BE2C (cell line): Measurements from ENCODE around the gene PPP3CA.

Source experiments
- DNase-seq: peaks from one replicate; pipeline ENCODE4 v3.0.0-alpha.2; 2020
- H3K27me3 ChIP-seq: fragments of 250-450 bp; sonication (Bioruptor Pico); 2 replicates; pipeline ENCODE4 v1.5.1; 2020; ENCODE audit warnings: mild to moderate bottlenecking
- H3K36me3 ChIP-seq: fragments of 250-450 bp; sonication (Bioruptor Pico); 2 replicates; pipeline ENCODE4 v1.5.1; 2020; ENCODE audit warnings: mild to moderate bottlenecking
- H3K4me1 ChIP-seq: fragments of 250-450 bp; sonication (Bioruptor Pico); 2 replicates; pipeline ENCODE4 v1.5.1; 2020
- H3K4me3 ChIP-seq: 2 replicates; pipeline ENCODE4 v1.5.1; 2011; ENCODE audit warnings: low read depth, low read length
- H3K9me3 ChIP-seq: fragments of 250-450 bp; sonication (Bioruptor Pico); 2 replicates; pipeline ENCODE4 v1.5.1; 2020
- CTCF ChIP-seq: IDR thresholded peaks from 2 replicates; pipeline ENCODE4 v1.5.1; 2012; ENCODE audit warnings: mild to moderate bottlenecking, low read depth, low read length

PPP3CA gene

GRCh38 chr4:101284546-101284945 lies 62.8 kb downstream of the PPP3CA start:
- no peaks in the 10 kb centered on the region for H3K27me3 ChIP-seq
- H3K36me3 ChIP-seq, result no peaks in the 10 kb centered on the region
- no peaks in the 10 kb centered on the region for H3K9me3 ChIP-seq
- H3K4me1 ChIP-seq, result no peaks in the 10 kb centered on the region
- DNase-seq, result no peak
- no peak overlapping the region for H3K4me3 ChIP-seq
- no peak for TF ChIP-seq CTCF

- no peak for TF ChIP-seq CTCF
- Histone ChIP-seq H3K9me3 (no peaks in the 10 kb centered on the region), H3K4me1 (peaks cover 8% of the 10 kb centered on the region), H3K4me3 (no peak overlapping the region), H3K27me3 (no peaks in the 10 kb centered on the region), H3K36me3 (no peaks in the 10 kb centered on the region)
- no peak for DNase-seq
Observed at GRCh38 chr4:101283434-101283833, 63.9 kb downstream of the PPP3CA start.

GRCh38 chr4:101282076-101282844 lies 65.1 kb downstream of the PPP3CA start:
- DNase-seq, result no peak
- Histone ChIP-seq H3K4me1 (peaks cover 11% of the 10 kb centered on the region), H3K4me3 (no peak overlapping the region)

DNA sequence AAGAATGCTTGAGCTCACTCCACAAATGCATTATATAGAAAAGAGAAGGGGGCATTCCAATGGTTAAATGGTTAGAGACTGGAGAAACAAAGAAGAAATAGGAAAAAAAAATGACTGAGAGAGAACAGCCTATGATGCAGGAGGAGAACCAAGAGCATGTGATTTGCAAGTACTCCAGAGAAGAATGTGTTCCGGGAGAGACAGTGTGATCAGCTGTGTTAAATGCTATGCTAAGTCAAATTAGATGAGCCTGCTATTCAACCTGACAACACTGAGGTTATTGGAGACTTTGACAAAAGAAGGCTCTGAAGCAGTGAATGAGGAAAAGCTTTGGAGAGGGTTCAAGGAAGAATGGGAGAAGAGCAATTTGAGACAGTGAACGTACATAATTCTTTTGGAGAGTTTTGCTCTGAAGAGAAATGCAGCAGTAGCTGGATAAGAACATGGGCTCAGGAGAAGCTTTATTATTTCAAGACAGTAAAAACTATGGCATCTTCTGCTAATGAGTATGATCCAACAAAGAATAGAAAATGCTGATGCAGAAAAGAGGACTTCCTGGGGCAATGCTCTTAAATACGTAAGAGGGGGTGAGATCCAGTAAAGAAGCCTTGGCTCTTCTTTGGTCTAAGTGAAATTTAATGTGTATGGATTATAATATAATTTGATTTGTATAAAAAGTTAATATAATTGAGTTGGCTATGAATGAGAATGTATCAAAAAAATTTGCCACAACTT lies 66.3 kb downstream of the PPP3CA start:
- no peak for DNase-seq
- H3K4me3 ChIP-seq, result no peak overlapping the region
- no peaks in the 10 kb centered on the region for H3K27me3 ChIP-seq
- no peaks in the 10 kb centered on the region for H3K36me3 ChIP-seq
- peaks cover 11% of the 10 kb centered on the region for H3K4me1 ChIP-seq
- no peak for TF ChIP-seq CTCF
- H3K9me3 ChIP-seq, result no peaks in the 10 kb centered on the region

More at GRCh38 chr4:101282076-101282844, 65.1 kb downstream of the PPP3CA start:
- TF ChIP-seq CTCF, result no peak
- Histone ChIP-seq H3K27me3 (no peaks in the 10 kb centered on the region), H3K9me3 (no peaks in the 10 kb centered on the region), H3K36me3 (no peaks in the 10 kb centered on the region)

GRCh38 chr4:101279377-101279871 lies 67.9 kb downstream of the PPP3CA start:
- peak; percentile 48 for DNase-seq

More at GRCh38 chr4:101279377-101279871, 67.9 kb downstream of the PPP3CA start:
- no peaks in the 10 kb centered on the region for H3K9me3 ChIP-seq
- no peaks in the 10 kb centered on the region for H3K27me3 ChIP-seq
- H3K4me1 ChIP-seq, result peaks cover 11% of the 10 kb centered on the region
- no peak for TF ChIP-seq CTCF
- H3K36me3 ChIP-seq, result no peaks in the 10 kb centered on the region
- H3K4me3 ChIP-seq, result no peak overlapping the region
